Keratinocyte (primary cell): ENCODE data around the gene NEXN. TPM values are rescaled to one million over a fixed set of nuclear protein-coding genes. Genes with fewer than 3 reads are reported as not detected.

Experiments used
- DNase-seq: peaks from one replicate; pipeline ENCODE4 v3.0.0-alpha.2; 2011; ENCODE audit warnings: low read depth, missing footprints, low spot score
- FAIRE-seq: peaks from 2 replicates; lab custom pipeline; 2011; peaks lifted over from hg19 to GRCh38; lab: Jason Lieb, UNC
- H2AFZ ChIP-seq: 2 replicates; pipeline ENCODE4 v1.6.0; 2012; ENCODE audit warnings: low read length, control low read depth, inconsistent platforms; ENCODE audit not compliant: control insufficient read depth
- H3K27ac ChIP-seq: 2 replicates; pipeline ENCODE4 v1.5.1; 2011; ENCODE audit warnings: low read length; ENCODE audit not compliant: control insufficient read depth, insufficient read depth
- H3K27me3 ChIP-seq: 3 replicates; pipeline ENCODE4 v1.6.0; 2011; ENCODE audit warnings: low read length; ENCODE audit not compliant: control insufficient read depth, insufficient read depth; ENCODE audit errors: extremely low read depth
- H3K36me3 ChIP-seq, 2 experiments: 2 replicates in 1 of 2; 3 replicates in 1 of 2; pipeline ENCODE4 v1.5.1; 2011; ENCODE audit warnings: low read length in 2 of 2, mild to moderate bottlenecking in 1 of 2; ENCODE audit not compliant: control insufficient read depth in 2 of 2, insufficient read depth in 2 of 2; ENCODE audit errors: extremely low read depth in 1 of 2
- H3K4me1 ChIP-seq: 3 replicates; pipeline ENCODE4 v1.5.1; 2011; ENCODE audit warnings: low read length; ENCODE audit not compliant: control insufficient read depth, insufficient read depth; ENCODE audit errors: extremely low read depth
- H3K4me2 ChIP-seq: 3 replicates; pipeline ENCODE4 v1.6.0; 2011; ENCODE audit warnings: low read depth, low read length; ENCODE audit not compliant: control insufficient read depth, insufficient read depth; ENCODE audit errors: extremely low read depth
- H3K4me3 ChIP-seq, 3 experiments: fragments of 200-600 bp in 1 of 3; sonication (generic) in 1 of 3; 2 replicates in 2 of 3; 3 replicates in 1 of 3; pipeline ENCODE4 v1.5.1; 2011 to 2016; ENCODE audit warnings: low read length in 3 of 3, mild to moderate bottlenecking in 3 of 3, control low read depth in 2 of 3, inconsistent platforms in 1 of 3, low read depth in 1 of 3, mixed read lengths in 1 of 3, mixed run types in 1 of 3, moderate library complexity in 1 of 3; ENCODE audit not compliant: control insufficient read depth in 2 of 3, insufficient read depth in 2 of 3; ENCODE audit errors: extremely low read depth in 1 of 3
- H3K79me2 ChIP-seq: 2 replicates; pipeline ENCODE4 v1.6.0; 2012; ENCODE audit warnings: low read length; ENCODE audit not compliant: control insufficient read depth, insufficient read depth
- H3K9ac ChIP-seq: 3 replicates; pipeline ENCODE4 v1.6.0; 2011; ENCODE audit warnings: low read length; ENCODE audit not compliant: control insufficient read depth, insufficient read depth; ENCODE audit errors: extremely low read depth
- H3K9me1 ChIP-seq: 3 replicates; pipeline ENCODE4 v1.6.0; 2011; ENCODE audit warnings: low read length; ENCODE audit not compliant: control insufficient read depth, insufficient read depth; ENCODE audit errors: extremely low read depth
- H3K9me3 ChIP-seq: 2 replicates; pipeline ENCODE4 v1.5.1; 2012; ENCODE audit warnings: low read depth, low read length; ENCODE audit not compliant: control insufficient read depth
- H4K20me1 ChIP-seq: 3 replicates; pipeline ENCODE4 v1.6.0; 2011; ENCODE audit warnings: low read length; ENCODE audit not compliant: control insufficient read depth, insufficient read depth; ENCODE audit errors: extremely low read depth
- CTCF ChIP-seq, 3 experiments: IDR thresholded peaks in 1 of 3; conservative IDR thresholded peaks in 1 of 3; optimal IDR thresholded peaks in 1 of 3; 2 replicates in 2 of 3; 3 replicates in 1 of 3; pipeline versions ENCODE3 to v1.5.1; 2011; ENCODE audit warnings: low read length in 3 of 3, mild to moderate bottlenecking in 3 of 3, moderate library complexity in 2 of 3, control low read depth in 1 of 3, inconsistent platforms in 1 of 3; ENCODE audit not compliant: insufficient read depth in 2 of 3; ENCODE audit errors: extremely low read depth in 1 of 3
- EZH2 ChIP-seq: IDR thresholded peaks from one replicate; pipeline ENCODE4 v1.6.1; 2012; ENCODE audit warnings: inconsistent platforms, mild to moderate bottlenecking, low read length, moderate library complexity
- dilution Hi-C: fragments of 300-500 bp; cut with MboI; formaldehyde crosslinking; loops from one replicate; pipeline ENCODE4 v1.7.0; 2020; ENCODE audit warnings: low sequenced_read_pairs; ENCODE audit not compliant: extremely low pct_ligation_motif_present
- polyA plus RNA-seq, 5 experiments: library from polyadenylated mRNA; depleted of rRNA in 3 of 5; stranded (reverse) in 3 of 5; stranded (forward) in 1 of 5; unstranded in 1 of 5; fragments of >200 nt; gene quantifications; 1 replicate in 1 of 5; 2 replicates in 3 of 5; 3 replicates in 1 of 5; pipeline versions ENCODE4 v1.2.1 to v1.2.3, GENCODE V29; 2011 to 2012; ENCODE audit warnings: missing spikeins in 2 of 5, low read depth in 1 of 5, low replicate concordance in 1 of 5

Gene NEXN
- polyA plus RNA-seq, 1 donor (not counting 4 experiments of a cell fraction or from before 2014, with no cell fraction given) = 2.3 TPM

- TF ChIP-seq CTCF (optimal IDR thresholded peaks at IDR 0.05 in 1 of 3, IDR thresholded peaks at IDR 0.05 in 1 of 3, conservative IDR thresholded peaks at IDR 0.05 in 1 of 3; ENCODE audit: extremely low read depth in 1 of 3, insufficient read depth in 2 of 3, low read length in 3 of 3) = no peak
- TF ChIP-seq EZH2 = no peak
- Histone ChIP-seq H3K79me2 (no peaks in the 10 kb centered on the region), H3K36me3 (no peaks in the 10 kb centered on the region), H3K27ac (no peak overlapping the region), H3K4me3 (no peak overlapping the region), H3K9ac (no peak overlapping the region), H3K4me2 (no peak overlapping the region), H2AFZ (no peak overlapping the region), H3K27me3 (no peaks in the 10 kb centered on the region), H3K9me3 (no peaks in the 10 kb centered on the region), H3K4me1 (peaks cover 10% of the 10 kb centered on the region), H3K9me1 (no peaks in the 10 kb centered on the region), H4K20me1 (no peaks in the 10 kb centered on the region)
- DNase-seq (no peak), FAIRE-seq (no peak)
- dilution Hi-C loops = no loop called here
Observed at GRCh38 chr1:77891200-77891599, 2.8 kb downstream of the NEXN start.

GRCh38 chr1:77899647-77900320, 11.4 kb downstream of the NEXN start:
- TF ChIP-seq CTCF (optimal IDR thresholded peaks at IDR 0.05 in 1 of 3, IDR thresholded peaks at IDR 0.05 in 1 of 3, conservative IDR thresholded peaks at IDR 0.05 in 1 of 3; ENCODE audit: extremely low read depth in 1 of 3, insufficient read depth in 2 of 3, low read length in 3 of 3) = no peak
- TF ChIP-seq EZH2 = no peak
- DNase-seq (no peak), FAIRE-seq (no peak)

More at GRCh38 chr1:77899647-77900320, 11.4 kb downstream of the NEXN start:
- Histone ChIP-seq H3K9me1 (no peaks in the 10 kb centered on the region), H3K27me3 (no peaks in the 10 kb centered on the region), H4K20me1 (no peaks in the 10 kb centered on the region), H3K27ac (no peak overlapping the region), H3K36me3 (no peaks in the 10 kb centered on the region), H3K9me3 (no peaks in the 10 kb centered on the region), H3K79me2 (no peaks in the 10 kb centered on the region), H3K9ac (no peak overlapping the region), H3K4me2 (no peak overlapping the region), H3K4me1 (no peaks in the 10 kb centered on the region), H3K4me3 (no peak overlapping the region), H2AFZ (no peak overlapping the region)
- dilution Hi-C loops = no loop called here
